Heart left ventricle (tissue), 16 donors: ENCODE measurements around the gene CEACAM1. TPM values are rescaled to one million over a fixed set of nuclear protein-coding genes. Genes with fewer than 3 reads are reported as not detected.
"Not testable (repeated sequence)": the region's sequence is repeated elsewhere in the genome, so short reads cannot be mapped to it uniquely, and the experiment has no call there.

ENCODE experiments used
- ATAC-seq, 4 donors: fragments of 200-7000 bp; cut with Tn5 transposase; one replicate each; pipeline ENCODE4 v1.9.1; 2020 to 2022; ENCODE audit warnings: moderate library complexity in 4 of 4, mild to moderate bottlenecking in 3 of 4, moderate number of reproducible peaks in 1 of 4
- DNase-seq, 5 donors: peaks; one replicate each; pipeline ENCODE4 v3.0.0-alpha.2; 2020
- H3K27ac ChIP-seq, 12 donors: fragments of 200-600 bp; sonication (generic) in 4 of 12; one replicate each; pipeline versions ENCODE4 v1.5.0 to v1.8.0; 2016 to 2022; ENCODE audit warnings: mild to moderate bottlenecking in 2 of 12
- H3K27me3 ChIP-seq, 9 donors: fragments of 200-600 bp; sonication (generic) in 2 of 9; one replicate each; pipeline versions ENCODE4 v1.5.1 to v1.8.0; 2016 to 2022; ENCODE audit warnings: mild to moderate bottlenecking in 3 of 9
- H3K36me3 ChIP-seq, 9 donors: fragments of 200-600 bp; sonication (generic) in 2 of 9; one replicate each; pipeline versions ENCODE4 v1.5.0 to v1.8.0; 2018 to 2022; ENCODE audit warnings: mild to moderate bottlenecking in 2 of 9
- H3K4me1 ChIP-seq, 12 donors: fragments of 200-600 bp; sonication (generic) in 4 of 12; one replicate each; pipeline versions ENCODE4 v1.5.0 to v1.8.0; 2016 to 2022; ENCODE audit warnings: mild to moderate bottlenecking in 3 of 12
- H3K4me3 ChIP-seq, 12 donors: fragments of 200-600 bp; sonication (generic) in 4 of 12; one replicate each; pipeline versions ENCODE4 v1.5.0 to v1.8.0; 2017 to 2022; ENCODE audit warnings: mild to moderate bottlenecking in 9 of 12, moderate library complexity in 4 of 12
- H3K9me3 ChIP-seq, 12 donors: fragments of 200-600 bp; sonication (generic) in 4 of 12; one replicate each; pipeline versions ENCODE4 v1.5.0 to v1.8.0; 2016 to 2022; ENCODE audit warnings: mild to moderate bottlenecking in 1 of 12
- POLR2A ChIP-seq, 2 donors: fragments of 450-650 bp; IDR thresholded peaks; one replicate each; pipeline ENCODE4 v1.6.1; 2017; ENCODE audit warnings: antibody characterized with exemption in 2 of 2, mild to moderate bottlenecking in 2 of 2, moderate library complexity in 2 of 2
- WGBS, 4 donors: extraction: QIAGEN DNeasy Blood & Tissue Kit in 2 of 4; methylation state at CpG; one replicate each; pipeline versions ENCODE4 v1.1.5 to v1.1.7; 2013 to 2018; 5-methylcytosine and 5-hydroxymethylcytosine counted together
- intact Hi-C, 10 donors: fragments of 100-400 bp; cut with DNase I; formaldehyde crosslinking; loops; one replicate each; pipeline versions ENCODE4 v1.11.1 to v1.14.2; 2022
- polyA plus RNA-seq, 2 donors: library from polyadenylated mRNA; stranded (reverse); fragments of 200-250 nt; gene quantifications; one replicate each; pipeline ENCODE4 v1.2.3, GENCODE V29; 2013
- total RNA-seq, 9 donors: library from RNA; depleted of rRNA in 2 of 9; stranded (reverse); fragments of >200 nt in 2 of 9; fragmentation: NEBNext Ultra II Directional in 3 of 9; extraction: Animal tissue kit (Norgen Biotek cat#: 25700) in 3 of 9; gene quantifications; one replicate each; pipeline versions ENCODE4 v1.1.0 to v1.2.4, GENCODE V29; 2016 to 2023
- TF ChIP-seq, protein P1 (sequence below), 12 donors: fragments of 200-600 bp; sonication (generic) in 4 of 12; IDR thresholded peaks; one replicate each; pipeline versions ENCODE4 v1.5.0 to v1.8.0; 2018 to 2022; ENCODE audit warnings: antibody characterized with exemption in 12 of 12, mild to moderate bottlenecking in 5 of 12
- donor health status: ischemic (EF 13 %, LVEDD 7.1; RV severe dilation, severe dysfunction).
- donor health status: healthy with polysubstance abuse.
- donor health status: DM: no; HTN: yes; CAD: no.
- donor health status: DM: no; HTN: no; CAD: no.
- donor health status: ischemic (EF 25% LVEDD 6.9; RV normal size, moderate dysfunction).
- donor health status: ischemic (EF 25% LVEDD 5.7; RV mildly dilated, moderate dysfunction).
- donor health status: healthy.
- donor health status: DM: yes; HTN: yes; CAD: no.
- donor health status: ischemic (EF 35%, LVEDD 5.7; RV mildly dilated, moderate dysfunction).
- donor health status: nonischemic (EF 11% LVEDD 7.7; RV severe dilation, severe dysfunction).
- donor health status: DM: yes; HTN: yes; CAD: no.
- donor health status: PGD.
- donor health status: ischemic (EF 29% LVEDD 5.4; RV normal size, mild dysfunction).
- donor health status: nonischemic (EF 23%, LVEDD 6.1; RV moderate dilation, normal function).

Gene CEACAM1
- total and polyA plus RNA-seq, 11 donors = 1.3 to 8.3 (median 2.4) TPM

DNA sequence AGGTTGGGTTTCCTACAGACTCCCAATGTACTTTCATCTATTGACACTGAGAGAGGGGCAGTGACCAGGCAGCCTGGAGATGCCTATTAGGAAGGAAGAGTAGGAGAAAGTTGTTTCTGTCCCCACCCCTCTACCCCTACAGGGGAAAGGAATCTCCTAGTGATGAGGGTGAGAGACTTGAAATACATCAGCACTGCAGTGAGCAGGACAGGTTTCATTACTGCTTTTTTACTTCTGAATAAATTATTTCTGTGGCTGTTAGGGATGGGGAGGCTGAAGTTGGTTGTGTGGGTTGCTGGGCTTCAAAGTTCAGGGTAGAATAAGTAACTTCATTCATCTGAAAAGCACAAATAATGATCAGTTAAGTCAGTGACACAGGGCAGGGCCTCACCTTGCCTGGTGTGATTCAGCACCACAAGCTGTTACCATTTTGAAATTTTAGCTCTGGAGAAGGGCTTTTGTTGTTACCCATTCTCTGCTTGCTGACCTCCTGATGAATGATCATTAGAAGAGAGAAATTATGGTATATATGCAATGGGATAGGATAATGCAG is 19.3 kb downstream of the CEACAM1 start:
- no peaks in the 10 kb centered on the region for H3K9me3 ChIP-seq
- intact Hi-C loops = no loop called here
- DNase-seq (no peak), ATAC-seq (no peak)
- peaks cover 0 to 9% (median 0%) of the 10 kb centered on the region in 12 donors for H3K4me1 ChIP-seq
- H3K4me3 ChIP-seq = no peak overlapping the region
- H3K27ac ChIP-seq = no peak overlapping the region
- H3K36me3 ChIP-seq = peaks cover 0 to 7% (median 0%) of the 10 kb centered on the region in 9 donors
- H3K27me3 ChIP-seq = no peaks in the 10 kb centered on the region
- TF ChIP-seq POLR2A (IDR thresholded peaks at IDR 0.05) = no peak
- TF ChIP-seq, protein P1, sequence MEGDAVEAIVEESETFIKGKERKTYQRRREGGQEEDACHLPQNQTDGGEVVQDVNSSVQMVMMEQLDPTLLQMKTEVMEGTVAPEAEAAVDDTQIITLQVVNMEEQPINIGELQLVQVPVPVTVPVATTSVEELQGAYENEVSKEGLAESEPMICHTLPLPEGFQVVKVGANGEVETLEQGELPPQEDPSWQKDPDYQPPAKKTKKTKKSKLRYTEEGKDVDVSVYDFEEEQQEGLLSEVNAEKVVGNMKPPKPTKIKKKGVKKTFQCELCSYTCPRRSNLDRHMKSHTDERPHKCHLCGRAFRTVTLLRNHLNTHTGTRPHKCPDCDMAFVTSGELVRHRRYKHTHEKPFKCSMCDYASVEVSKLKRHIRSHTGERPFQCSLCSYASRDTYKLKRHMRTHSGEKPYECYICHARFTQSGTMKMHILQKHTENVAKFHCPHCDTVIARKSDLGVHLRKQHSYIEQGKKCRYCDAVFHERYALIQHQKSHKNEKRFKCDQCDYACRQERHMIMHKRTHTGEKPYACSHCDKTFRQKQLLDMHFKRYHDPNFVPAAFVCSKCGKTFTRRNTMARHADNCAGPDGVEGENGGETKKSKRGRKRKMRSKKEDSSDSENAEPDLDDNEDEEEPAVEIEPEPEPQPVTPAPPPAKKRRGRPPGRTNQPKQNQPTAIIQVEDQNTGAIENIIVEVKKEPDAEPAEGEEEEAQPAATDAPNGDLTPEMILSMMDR (IDR thresholded peaks at IDR 0.05) = no peak

DNA sequence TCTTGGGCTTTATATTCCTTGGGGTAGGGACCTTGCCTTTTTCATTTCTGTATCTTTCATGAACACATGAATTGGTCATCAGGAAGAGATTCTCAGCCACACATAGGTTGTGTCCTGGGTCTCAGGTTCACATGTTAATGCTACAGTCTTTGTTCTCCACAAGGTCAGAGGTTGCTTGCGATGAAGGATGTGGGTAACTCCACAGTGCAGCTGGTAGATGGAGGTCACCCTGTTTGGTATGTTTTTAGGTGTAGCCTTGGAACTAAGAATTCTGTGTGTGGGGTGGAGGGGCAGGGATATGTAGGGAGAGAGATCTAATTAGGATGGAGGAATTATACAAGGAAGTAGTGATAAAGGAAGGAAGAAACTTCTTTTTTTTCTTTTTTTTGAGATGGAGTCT is 23.2 kb downstream of the CEACAM1 start:
- no peak for TF ChIP-seq POLR2A (IDR thresholded peaks at IDR 0.05)
- TF ChIP-seq, protein P1 (IDR thresholded peaks at IDR 0.05) = no peak
- WGBS, 4 donors = 49 to 100% (median 95%) methylated on average over 1 of the region's 1 CpG
- Histone ChIP-seq H3K4me1 (no peaks in the 10 kb centered on the region), H3K4me3 (no peak overlapping the region), H3K36me3 (peaks cover 0 to 7% (median 0%) of the 10 kb centered on the region in 9 donors), H3K27me3 (no peaks in the 10 kb centered on the region), H3K9me3 (no peaks in the 10 kb centered on the region), H3K27ac (no peak overlapping the region)
- intact Hi-C loops = no loop called here
- ATAC-seq (no peak), DNase-seq (no peak)

DNA sequence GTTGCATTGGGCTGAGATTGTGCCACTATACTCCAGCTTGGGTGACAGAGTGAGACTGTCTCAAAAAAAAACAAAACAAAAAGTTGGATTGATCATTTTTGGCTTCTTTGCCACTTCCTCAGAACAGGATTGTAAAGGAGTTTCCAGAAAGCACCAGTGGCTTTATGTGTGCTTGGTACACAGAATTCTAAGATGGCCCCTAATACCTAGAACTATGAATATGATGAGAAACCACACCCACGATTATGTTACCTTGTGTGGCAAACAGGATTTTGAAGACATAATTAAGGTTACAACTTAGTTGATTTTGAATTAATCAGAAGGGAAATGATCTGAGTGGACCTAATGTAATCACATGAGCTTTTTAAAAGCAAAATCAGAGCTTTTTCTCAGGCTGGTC is 26.5 kb downstream of the CEACAM1 start:
- DNase-seq (no peak), ATAC-seq (no peak)
- no peaks in the 10 kb centered on the region for H3K9me3 ChIP-seq
- no peaks in the 10 kb centered on the region for H3K36me3 ChIP-seq
- no peak overlapping the region for H3K27ac ChIP-seq
- intact Hi-C loops = no loop called here
- no peaks in the 10 kb centered on the region for H3K27me3 ChIP-seq
- no peak for TF ChIP-seq POLR2A (IDR thresholded peaks at IDR 0.05)
- TF ChIP-seq, protein P1 (IDR thresholded peaks at IDR 0.05) = no peak
- H3K4me3 ChIP-seq = no peak overlapping the region
- H3K4me1 ChIP-seq = peaks cover 0 to 26% (median 13%) of the 10 kb centered on the region in 12 donors
- 82 to 100% (median 90%) methylated on average over 1 of the region's 1 CpG for WGBS, 4 donors

DNA sequence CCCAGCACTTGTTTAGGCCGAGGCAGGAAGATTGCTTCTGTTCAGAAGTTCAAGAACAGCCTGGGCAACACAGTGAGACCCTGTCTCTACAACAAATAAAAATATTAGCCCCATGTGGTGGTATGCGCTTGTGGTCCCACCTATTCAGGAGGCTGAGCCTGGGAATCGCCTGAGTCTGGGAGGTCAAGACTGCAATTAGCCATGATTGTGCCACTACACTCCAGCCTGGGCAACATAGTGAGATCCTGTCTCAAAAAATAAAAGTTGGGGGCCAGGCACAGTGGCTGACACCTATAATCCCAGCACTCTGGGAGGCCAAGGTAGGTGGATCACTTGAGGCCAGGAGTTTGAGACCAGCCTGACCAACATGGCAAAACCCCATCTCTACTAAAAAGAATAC is 27.0 kb downstream of the CEACAM1 start:
- WGBS, 4 donors = 97 to 100% (median 98%) methylated on average over 3 of the region's 3 CpGs
- H3K4me3 ChIP-seq, H3K27me3 ChIP-seq, H3K27ac ChIP-seq, DNase-seq, H3K36me3 ChIP-seq, H3K9me3 ChIP-seq, ATAC-seq, intact Hi-C loops: not testable (repeated sequence)
- H3K4me1 ChIP-seq = peaks cover 0 to 31% (median 13%) of the 10 kb centered on the region in 12 donors

DNA sequence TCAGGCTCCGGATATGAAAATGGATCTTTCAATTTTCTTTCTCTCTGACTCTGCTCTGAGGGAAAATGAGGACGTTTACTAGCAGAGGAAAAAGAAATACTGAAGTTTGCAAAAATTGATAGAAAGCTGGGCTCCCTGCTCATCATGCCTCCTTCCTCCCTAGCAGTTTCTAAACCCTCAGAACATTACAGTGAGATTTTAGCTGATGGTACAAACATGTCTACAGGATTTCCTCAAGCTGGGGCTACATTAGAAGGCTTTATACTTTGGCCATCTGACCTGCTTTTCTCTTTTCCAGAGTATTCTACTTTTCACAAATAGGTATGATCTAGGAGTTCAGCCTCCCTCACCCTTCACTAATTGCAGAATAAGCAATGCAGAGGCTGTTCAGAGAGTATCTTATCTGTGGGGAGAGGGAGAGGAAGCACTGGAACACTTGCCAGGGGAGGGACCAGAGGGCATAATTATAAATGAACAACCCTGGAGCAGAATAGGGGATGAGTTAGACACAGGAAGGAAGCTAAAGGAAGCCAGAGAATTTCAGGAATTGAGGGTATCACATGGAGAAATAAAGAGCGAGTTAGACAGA is 30.0 kb downstream of the CEACAM1 start:
- H3K9me3 ChIP-seq = no peaks in the 10 kb centered on the region
- TF ChIP-seq, protein P1 (IDR thresholded peaks at IDR 0.05) = no peak
- no peak for TF ChIP-seq POLR2A (IDR thresholded peaks at IDR 0.05)
- peak overlapping the region in 4 of 12 donors; percentile 38 to 69 (median 48) for H3K27ac ChIP-seq
- peaks cover 0 to 32% (median 13%) of the 10 kb centered on the region in 12 donors for H3K4me1 ChIP-seq
- H3K36me3 ChIP-seq = no peaks in the 10 kb centered on the region
- H3K4me3 ChIP-seq = no peak overlapping the region
- peak in 1 of 4 donors; percentile 33 for ATAC-seq
- no peaks in the 10 kb centered on the region for H3K27me3 ChIP-seq
- intact Hi-C loops = no loop called here
- WGBS, 4 donors = 47 to 70% (median 62%) methylated on average over 3 of the region's 3 CpGs
- no peak for DNase-seq
